ENCODE data around the gene RBM42. TPM values are rescaled to one million over a fixed set of nuclear protein-coding genes. Genes with fewer than 3 reads are reported as not detected.
"Not testable (repeated sequence)": the region's sequence is repeated elsewhere in the genome, so short reads cannot be mapped to it uniquely, and the experiment has no call there.

RBM42 gene
- total RNA-seq, 1 donor from 2014 or later = 27.9 TPM

GRCh38 chr19:35650581-35650980 lies 21.7 kb downstream of the RBM42 start:
- DNase-seq (ENCODE audit: low read depth in 2 of 2) = no peak

GRCh38 chr19:35654828-35655227 lies 26.0 kb downstream of the RBM42 start:
- DNase-seq (ENCODE audit: low read depth in 2 of 2) = not testable (repeated sequence)

DNA sequence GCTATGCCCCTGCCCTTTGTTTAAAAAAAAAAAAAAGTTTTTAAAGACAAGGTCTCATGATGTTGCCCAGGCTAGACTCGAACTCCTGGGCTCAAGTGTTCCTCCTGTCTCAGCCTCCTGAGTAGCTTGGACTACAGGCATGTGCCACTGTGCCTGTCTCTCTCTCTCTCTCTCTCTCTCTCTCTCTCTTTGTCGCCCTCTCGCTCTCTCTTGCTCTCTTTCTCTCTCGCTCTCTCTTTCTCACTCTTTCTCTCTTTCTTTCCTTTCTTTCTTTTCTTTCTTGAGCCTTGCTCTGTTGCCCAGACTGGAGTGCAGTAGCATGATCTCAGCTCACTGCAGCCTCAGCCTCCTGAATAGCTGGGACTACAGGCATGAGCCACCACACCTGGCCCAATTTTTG lies 26.8 kb downstream of the RBM42 start:
- no peak for DNase-seq (ENCODE audit: low read depth in 2 of 2)

DNA sequence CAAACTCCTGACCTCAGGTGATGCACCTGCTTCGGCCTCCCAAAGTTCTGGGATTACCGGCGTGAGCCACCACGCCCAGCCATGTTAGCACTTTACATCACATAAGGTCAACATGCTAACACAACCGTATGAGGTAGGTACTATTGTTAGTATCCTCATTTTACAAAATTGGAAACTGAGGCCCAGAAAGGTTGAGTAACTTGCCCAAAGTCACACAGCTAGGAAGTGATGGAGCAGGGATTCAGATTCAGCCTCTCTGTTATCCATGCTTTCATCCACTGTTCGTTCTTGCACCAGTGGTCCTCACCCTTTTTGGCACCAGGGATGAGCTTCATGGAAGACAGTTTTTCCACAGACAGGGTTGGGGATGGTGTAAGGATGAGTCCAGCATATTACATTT lies 27.9 kb downstream of the RBM42 start:
- DNase-seq (ENCODE audit: low read depth in 2 of 2) = no peak

DNA sequence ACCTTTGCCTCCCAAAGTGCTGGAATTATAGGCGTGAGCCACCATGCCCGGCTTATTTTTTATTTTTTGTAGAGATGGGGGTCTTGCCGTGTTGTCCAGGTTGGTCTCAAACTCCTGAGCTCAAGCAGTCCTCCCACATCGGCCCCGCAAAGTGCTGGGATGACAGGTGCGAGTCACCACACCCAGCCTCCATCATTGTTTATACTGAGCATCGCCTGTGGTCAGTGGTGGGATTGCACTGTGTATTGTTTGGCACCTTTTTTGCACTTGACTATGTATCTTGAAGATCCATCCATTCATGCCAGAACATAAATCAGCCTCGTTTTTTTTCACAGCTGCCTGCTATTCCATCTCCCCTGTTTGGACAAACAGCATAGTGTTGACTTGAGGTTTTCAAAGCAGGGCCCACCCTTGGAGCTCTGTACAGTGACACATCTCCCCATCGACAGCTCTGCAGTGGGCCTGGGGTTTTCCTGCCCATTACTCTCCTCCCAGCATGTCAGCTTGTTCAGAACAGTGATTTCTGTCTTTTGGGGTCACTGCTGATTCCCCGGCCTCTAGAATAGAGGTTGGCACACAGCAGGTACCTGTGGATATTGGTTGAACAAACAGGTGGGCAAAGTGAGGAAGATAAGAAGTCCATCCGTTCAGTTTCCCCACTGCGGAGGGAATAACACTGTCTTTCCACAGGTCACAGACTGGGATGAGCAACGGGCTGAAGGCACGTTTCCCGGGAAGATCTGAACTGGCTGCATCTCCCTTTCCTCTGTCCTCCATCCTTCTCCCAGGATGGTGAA lies 29.3 kb downstream of the RBM42 start:
- peak in 1 of 2 donors; percentile 21 for DNase-seq (ENCODE audit: low read depth in 2 of 2)

DNA sequence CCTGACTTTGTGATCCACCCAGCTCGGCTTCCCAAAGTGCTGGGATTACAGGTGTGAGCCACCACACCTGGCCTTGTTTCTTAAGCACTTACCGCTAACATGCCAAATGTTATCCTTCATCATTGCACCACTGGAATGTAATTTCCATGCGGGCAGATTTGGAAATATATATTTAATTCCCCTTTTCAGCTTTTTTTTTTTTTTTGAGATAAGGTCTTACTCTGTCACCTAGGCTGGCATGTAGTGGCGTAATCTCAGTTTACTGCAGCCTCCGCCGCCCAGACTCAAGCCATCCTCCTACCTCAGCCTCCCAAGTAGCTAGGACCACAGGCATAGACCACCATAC lies 33.1 kb downstream of the RBM42 start:
- DNase-seq (ENCODE audit: low read depth in 2 of 2) = no peak

GRCh38 chr19:35663981-35664380 lies 35.1 kb downstream of the RBM42 start:
- no peak for DNase-seq (ENCODE audit: low read depth in 2 of 2)

DNA sequence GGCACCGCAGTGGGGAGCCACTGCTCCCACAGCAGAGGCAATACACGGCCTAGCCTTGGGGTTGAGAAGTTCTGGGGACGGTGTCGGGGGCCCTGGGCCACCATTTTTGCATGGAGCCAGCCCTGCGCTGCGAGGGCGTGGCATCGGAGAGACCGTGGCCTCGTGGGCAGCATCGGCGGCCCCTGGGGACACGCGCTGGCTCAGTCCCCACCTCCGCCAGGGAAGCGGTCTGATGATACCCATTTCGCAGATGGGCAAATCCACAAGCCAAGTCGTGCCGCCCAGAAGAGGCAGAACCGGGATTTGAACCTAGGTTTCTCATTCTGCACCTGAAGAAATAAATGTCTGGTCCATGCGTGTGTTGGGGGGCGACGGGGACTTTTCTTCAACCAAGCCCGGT lies 36.3 kb downstream of the RBM42 start:
- DNase-seq (ENCODE audit: low read depth in 2 of 2) = no peak

- no peak for DNase-seq (ENCODE audit: low read depth in 2 of 2)
These were observed 36.8 kb downstream of the RBM42 start for GRCh38 chr19:35665604-35666003.

DNA sequence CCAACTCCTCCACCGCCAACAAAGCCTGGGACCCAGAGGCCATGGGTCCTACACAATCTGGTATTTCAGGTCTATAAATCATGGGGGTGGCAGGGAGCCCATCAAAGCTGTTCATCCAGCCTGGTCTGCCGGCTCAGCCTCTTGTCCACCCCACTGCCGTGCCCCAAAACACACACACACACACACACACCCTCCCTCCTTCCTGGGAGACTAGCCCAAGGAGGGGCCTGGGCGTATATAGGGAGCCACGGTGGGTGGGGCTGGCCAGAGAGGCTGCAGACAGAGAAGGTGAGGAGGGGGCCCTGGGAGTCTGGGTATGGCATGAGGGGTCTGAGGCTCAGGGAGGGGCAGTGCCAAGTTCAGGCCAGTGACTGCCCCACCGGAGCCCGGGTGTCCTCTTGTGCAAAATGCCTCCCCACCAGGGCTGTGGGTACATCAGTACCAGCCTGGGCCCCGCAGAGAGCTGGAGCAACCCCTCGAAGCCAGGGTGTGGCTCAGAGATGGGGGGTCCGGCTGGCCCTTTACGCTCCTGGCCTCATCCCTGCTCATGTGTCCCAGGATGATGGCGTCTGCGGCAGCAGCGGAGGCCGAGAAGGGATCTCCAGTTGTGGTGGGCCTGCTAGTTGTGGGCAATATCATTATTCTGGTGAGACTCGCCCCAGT lies 37.5 kb downstream of the RBM42 start, which contains the start of gene UPK1A:
Gene UPK1A, plus strand, starts transcription at position 267 of the 663 bp plus-strand sequence. Its CDS starts 296 bp downstream, at position 563.
- no peak for DNase-seq (ENCODE audit: low read depth in 2 of 2)

DNA sequence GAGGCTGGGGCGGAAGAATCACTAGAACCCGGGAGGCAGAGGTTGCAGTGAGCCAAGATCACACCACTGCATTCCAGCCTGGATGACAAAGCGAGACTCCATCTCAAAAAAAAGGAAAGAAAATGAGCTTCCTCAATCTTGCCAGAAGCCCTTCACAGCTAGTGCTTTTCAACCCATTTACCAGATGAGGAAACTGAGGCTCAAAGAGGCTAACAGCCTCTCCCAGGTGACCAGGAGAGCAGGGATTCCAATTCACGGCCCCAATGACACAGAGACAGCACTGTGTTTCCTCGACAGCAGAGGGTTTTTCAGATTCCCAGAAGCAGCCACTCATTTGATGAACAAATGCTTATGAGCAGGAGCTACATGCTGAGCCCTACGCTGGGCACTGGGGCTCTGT lies 40.7 kb downstream of the RBM42 start:
- DNase-seq (ENCODE audit: low read depth in 2 of 2) = no peak

DNA sequence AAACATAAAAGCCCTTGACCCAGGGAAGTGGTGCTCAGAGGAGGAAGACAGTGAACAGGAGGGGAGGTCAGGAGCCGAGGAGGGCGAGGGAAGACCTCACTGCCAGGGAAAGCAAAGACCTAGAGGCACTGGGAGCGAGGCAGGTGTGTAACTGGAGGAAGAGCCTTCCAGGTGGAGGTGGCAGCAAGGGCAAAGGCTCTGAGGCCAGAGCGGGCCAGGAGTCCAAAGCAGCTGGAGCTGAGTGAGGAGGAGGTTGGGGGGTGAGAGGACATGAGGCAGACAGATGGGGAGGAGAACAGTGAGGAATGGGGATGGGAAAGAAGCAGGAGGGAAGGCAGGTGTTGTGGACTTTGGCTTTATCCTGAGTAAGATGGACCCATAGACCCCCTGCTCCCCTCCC lies 41.1 kb downstream of the RBM42 start:
- no peak for DNase-seq (ENCODE audit: low read depth in 2 of 2)

GRCh38 chr19:35670686-35671085 lies 41.9 kb downstream of the RBM42 start:
- DNase-seq (ENCODE audit: low read depth in 2 of 2) = no peak

DNA sequence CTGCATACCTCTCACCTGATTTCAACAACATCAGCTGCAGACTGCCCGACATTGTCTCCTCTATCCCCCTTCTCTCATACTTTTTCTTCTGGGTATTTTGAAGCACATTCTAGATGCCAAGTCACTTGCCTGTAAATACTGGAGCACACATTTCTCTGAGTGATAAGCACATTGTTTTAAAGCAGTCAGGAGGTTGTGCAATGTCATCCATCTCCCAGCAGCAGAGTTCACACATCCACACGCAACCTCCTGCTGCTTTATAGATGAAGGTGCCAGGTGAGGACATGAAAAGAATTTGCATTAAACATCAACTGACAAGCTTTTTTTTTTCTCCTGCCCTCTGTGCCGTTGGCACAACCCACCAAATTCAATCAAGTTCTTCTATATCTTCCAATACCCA lies 43.0 kb downstream of the RBM42 start:
- DNase-seq (ENCODE audit: low read depth in 2 of 2) = no peak

- DNase-seq (ENCODE audit: low read depth in 2 of 2) = peak in 1 of 2 donors; percentile 17
These were observed 44.4 kb downstream of the RBM42 start for GRCh38 chr19:35673121-35673804.

- DNase-seq (ENCODE audit: low read depth in 2 of 2) = no peak
These were observed 46.8 kb downstream of the RBM42 start for GRCh38 chr19:35675589-35676140.

Other genes with a start within 250 kb of the RBM42 start
- not detected in 2 replicates for gene FFAR2, start 180.8 kb upstream of the RBM42 start, total RNA-seq
- not detected in 2 replicates for gene KRTDAP, start 138.6 kb upstream of the RBM42 start, total RNA-seq
- not detected in 2 replicates for gene DMKN, start 115.4 kb upstream of the RBM42 start, total RNA-seq
- not detected in 2 replicates for gene SBSN, start 100.7 kb upstream of the RBM42 start, total RNA-seq
- not detected in 2 replicates for gene GAPDHS, start 95.6 kb upstream of the RBM42 start, total RNA-seq
- gene TMEM147, start 83.4 kb upstream of the RBM42 start, total RNA-seq = 52.1 and 70.3 TPM in 2 replicates
- gene ATP4A, start 65.4 kb upstream of the RBM42 start, total RNA-seq = not detected in 2 replicates
- not detected in 2 replicates for gene PMIS2, start 42.9 kb upstream of the RBM42 start, total RNA-seq
- gene HAUS5, start 16.3 kb upstream of the RBM42 start, total RNA-seq = 4.9 and 5.6 TPM in 2 replicates
- gene ETV2, start 12.7 kb downstream of the RBM42 start, total RNA-seq = under 0.01 and 0.26 TPM in 2 replicates
- gene COX6B1, start 19.3 kb downstream of the RBM42 start, total RNA-seq = 243 and 347 TPM in 2 replicates
- not detected in 2 replicates for gene UPK1A, start 37.5 kb downstream of the RBM42 start, total RNA-seq
- not detected in 2 replicates for gene ZBTB32, start 75.5 kb downstream of the RBM42 start, total RNA-seq
- gene KMT2B, start 89.0 kb downstream of the RBM42 start, total RNA-seq = 2.3 and 7.1 TPM in 2 replicates
- gene IGFLR1, start 113.4 kb downstream of the RBM42 start, total RNA-seq = 1.1 and 1.8 TPM in 2 replicates
- gene U2AF1L4, start 116.4 kb downstream of the RBM42 start, total RNA-seq = 2.4 and 4.3 TPM in 2 replicates
- gene PSENEN, start 116.6 kb downstream of the RBM42 start, total RNA-seq = 16.3 and 19.2 TPM in 2 replicates
- 3.0 and 3.8 TPM in 2 replicates for gene LIN37, start 119.5 kb downstream of the RBM42 start, total RNA-seq
- 0.13 and 0.25 TPM in 2 replicates for gene HSPB6, start 128.0 kb downstream of the RBM42 start, total RNA-seq
- 1.3 and 1.4 TPM in 2 replicates for gene PROSER3, start 129.1 kb downstream of the RBM42 start, total RNA-seq
- gene ARHGAP33, start 146.5 kb downstream of the RBM42 start, total RNA-seq = 1.0 and 2.3 TPM in 2 replicates
- not detected in 2 replicates for gene PRODH2, start 183.8 kb downstream of the RBM42 start, total RNA-seq
- not detected in 2 replicates for gene NPHS1, start 223.5 kb downstream of the RBM42 start, total RNA-seq
- gene KIRREL2, start 227.9 kb downstream of the RBM42 start, total RNA-seq = not detected in 2 replicates
- gene APLP1, start 239.5 kb downstream of the RBM42 start, total RNA-seq = 1.8 TPM in 2 replicates

All from dermis microvascular lymphatic vessel endothelial cell (primary cell).